ENCODE data around the gene AGAP3. TPM values are rescaled to one million over a fixed set of nuclear protein-coding genes. Genes with fewer than 3 reads are reported as not detected.

The AGAP3 gene
- polyA plus RNA-seq, 1 experiment, result 52.1 TPM

- DNase-seq (ENCODE audit: low read depth), result no peak
- ChIA-PET CTCF (interaction anchor here (0.5 to 1.6 kb wide), 10 partner anchors 8 to 205 kb away, joined by 3 to 5 read pairs (median 3); no protein-coding TSS in a partner anchor), POLR2A (interaction anchor here (0.7 kb wide), 1 partner anchor 274 kb away, joined by 10 read pairs; no protein-coding TSS in a partner anchor)
- no peaks in the 10 kb centered on the region for H3K36me3 ChIP-seq (ENCODE audit: control insufficient read depth, insufficient read depth, low read length)
- no peak for TF ChIP-seq CTCF (IDR thresholded peaks at IDR 0.05; ENCODE audit: insufficient read depth, low read depth, low read length)
- no peak within 1 kb of the TSS for H3K4me3 ChIP-seq (ENCODE audit: low read depth, low read length)
- peaks cover 48% of the 10 kb centered on the region for H3K27me3 ChIP-seq (ENCODE audit: control insufficient read depth, insufficient read depth, low read length)
These were observed 81.1 kb downstream of the AGAP3 start, which contains the start of gene GBX1 for GRCh38 chr7:151167197-151167961. Gene GBX1, minus strand, starts transcription at chr7:151167694. Its CDS starts 146 bp downstream, at chr7:151167548.

- POLR2A ChIA-PET, result interaction anchor here (0.7 kb wide), 1 partner anchor 275 kb away, joined by 10 read pairs; no protein-coding TSS in a partner anchor
These were observed 81.9 kb downstream of the AGAP3 start for GRCh38 chr7:151168003-151168786.

GRCh38 chr7:151168787-151169162 lies 82.5 kb downstream of the AGAP3 start:
- Histone ChIP-seq H3K36me3 (ENCODE audit: control insufficient read depth, insufficient read depth, low read length) (no peaks in the 10 kb centered on the region), H3K27me3 (ENCODE audit: control insufficient read depth, insufficient read depth, low read length) (peaks cover 43% of the 10 kb centered on the region), H3K4me3 (ENCODE audit: low read depth, low read length) (no peak overlapping the region)
- POLR2A ChIA-PET, result no interaction called here
- TF ChIP-seq CTCF (IDR thresholded peaks at IDR 0.05; ENCODE audit: insufficient read depth, low read depth, low read length), result no peak
- no peak for DNase-seq (ENCODE audit: low read depth)
- CTCF ChIA-PET, result interaction anchor here (1.2 to 1.6 kb wide), 3 partner anchors 10 to 183 kb away, joined by 4 to 7 read pairs (median 5); no protein-coding TSS in a partner anchor

More at GRCh38 chr7:151168003-151168786, 81.9 kb downstream of the AGAP3 start:
- H3K36me3 ChIP-seq (ENCODE audit: control insufficient read depth, insufficient read depth, low read length), result no peaks in the 10 kb centered on the region
- peak; percentile 40 for TF ChIP-seq CTCF (IDR thresholded peaks at IDR 0.05; ENCODE audit: insufficient read depth, low read depth, low read length)
- H3K4me3 ChIP-seq (ENCODE audit: low read depth, low read length), result no peak overlapping the region
- H3K27me3 ChIP-seq (ENCODE audit: control insufficient read depth, insufficient read depth, low read length), result peaks cover 44% of the 10 kb centered on the region
- CTCF ChIA-PET, result interaction anchor here (0.5 to 1.6 kb wide), 10 partner anchors 9 to 183 kb away, joined by 3 to 7 read pairs (median 4); no protein-coding TSS in a partner anchor
- no peak for DNase-seq (ENCODE audit: low read depth)

GRCh38 chr7:151172273-151173141 lies 86.2 kb downstream of the AGAP3 start:
- Histone ChIP-seq H3K36me3 (ENCODE audit: control insufficient read depth, insufficient read depth, low read length) (no peaks in the 10 kb centered on the region), H3K27me3 (ENCODE audit: control insufficient read depth, insufficient read depth, low read length) (peaks cover 25% of the 10 kb centered on the region), H3K4me3 (ENCODE audit: low read depth, low read length) (no peak overlapping the region)
- peak; percentile 100 for TF ChIP-seq CTCF (IDR thresholded peaks at IDR 0.05; ENCODE audit: insufficient read depth, low read depth, low read length)
- DNase-seq (ENCODE audit: low read depth), result peak; percentile 1
- POLR2A ChIA-PET, result no interaction called here
- CTCF ChIA-PET, result interaction anchor here (0.6 to 1.3 kb wide), 11 partner anchors 8 to 189 kb away, joined by 3 to 10 read pairs (median 4); no protein-coding TSS in a partner anchor

Measured in BJ (cell line).